Fibroblast of lung (primary cell): Measurements from ENCODE around the gene MSI2.

Source experiments
- CTCF ChIP-seq, 2 donors: IDR thresholded peaks in 1 of 2; conservative IDR thresholded peaks in 1 of 2; 1 replicate in 1 of 2; 2 replicates in 1 of 2; pipeline ENCODE4 v1.5.1; 2011 to 2012; ENCODE audit warnings: low read length in 2 of 2, control low read depth in 1 of 2, inconsistent platforms in 1 of 2, low read depth in 1 of 2, mild to moderate bottlenecking in 1 of 2
- EZH2 ChIP-seq: IDR thresholded peaks from 2 replicates; pipeline ENCODE4 v1.5.1; 2012; ENCODE audit warnings: low read length, control low read depth, mild to moderate bottlenecking; ENCODE audit errors: missing control alignments

- no peak for TF ChIP-seq CTCF (conservative IDR thresholded peaks at IDR 0.05 in 1 of 2, IDR thresholded peaks at IDR 0.05 in 1 of 2; ENCODE audit: low read depth in 1 of 2, low read length in 2 of 2)
- TF ChIP-seq EZH2 = no peak
These were observed 214.6 kb downstream of the MSI2 start for GRCh38 chr17:57470906-57471305.
